Islet precursor cell (in vitro differentiated cells): ENCODE measurements around the gene PPP1R2C.
A peak's percentile ranks its signal among the peaks of the same experiment; 100 is the strongest.

Experiments used
- DNase-seq: peaks from one replicate; pipeline ENCODE4 v3.0.0-alpha.2; 2018

Gene PPP1R2C

GRCh38 chrX:42748067-42748850, 29.7 kb downstream of the PPP1R2C start:
- DNase-seq: no peak

GRCh38 chrX:42746606-42747005, 31.4 kb downstream of the PPP1R2C start:
- no peak for DNase-seq

- no peak for DNase-seq
Measured at GRCh38 chrX:42740456-42740855, 37.5 kb downstream of the PPP1R2C start.

- DNase-seq: no peak
Measured at GRCh38 chrX:42739741-42740140, 38.2 kb downstream of the PPP1R2C start.

- no peak for DNase-seq
Measured at GRCh38 chrX:42739258-42739657, 38.7 kb downstream of the PPP1R2C start.

GRCh38 chrX:42738552-42738951, 39.4 kb downstream of the PPP1R2C start:
- no peak for DNase-seq

- no peak for DNase-seq
Measured at GRCh38 chrX:42735250-42735649, 42.7 kb downstream of the PPP1R2C start.

- peak; percentile 52 for DNase-seq
Measured at GRCh38 chrX:42732506-42732905, 45.5 kb downstream of the PPP1R2C start.
